Mesenchymal stem cell (in vitro differentiated cells and primary cell): ENCODE data around the gene TSC1.

Experiments
- DNase-seq: peaks from one replicate; pipeline ENCODE4 v3.0.0-alpha.2; 2013
- H2AFZ ChIP-seq: one replicate; pipeline ENCODE4 v1.6.1; 2013; ENCODE audit warnings: low read depth, mild to moderate bottlenecking, control low read depth, inconsistent platforms, low read length, moderate library complexity
- H2AK5ac ChIP-seq: 2 replicates; pipeline ENCODE4 v1.6.1; 2013; ENCODE audit warnings: low read length, moderate library complexity, mild to moderate bottlenecking, inconsistent platforms; ENCODE audit not compliant: severe bottlenecking
- H2BK120ac ChIP-seq: one replicate; pipeline ENCODE4 v1.6.1; 2013; ENCODE audit warnings: low read depth, mild to moderate bottlenecking, inconsistent platforms, low read length, moderate library complexity
- H2BK12ac ChIP-seq, 2 experiments: one replicate each; pipeline ENCODE4 v1.6.1; 2013; ENCODE audit warnings: inconsistent platforms in 2 of 2, low read length in 2 of 2, mild to moderate bottlenecking in 2 of 2, moderate library complexity in 2 of 2, control low read depth in 1 of 2
- H2BK15ac ChIP-seq: one replicate; pipeline ENCODE4 v1.6.1; 2013; ENCODE audit warnings: mild to moderate bottlenecking, low read depth, inconsistent platforms; ENCODE audit not compliant: poor library complexity, severe bottlenecking
- H2BK5ac ChIP-seq: 2 replicates; pipeline ENCODE4 v1.6.1; 2013; ENCODE audit warnings: low read depth, mild to moderate bottlenecking, low read length, control low read depth, inconsistent platforms; ENCODE audit not compliant: poor library complexity, severe bottlenecking
- H3K14ac ChIP-seq, 2 experiments: one replicate each; pipeline ENCODE4 v1.6.1; 2013; ENCODE audit warnings: inconsistent platforms in 2 of 2, low read length in 2 of 2, control low read depth in 1 of 2, mild to moderate bottlenecking in 1 of 2, moderate library complexity in 1 of 2
- H3K18ac ChIP-seq, 2 experiments: one replicate each; pipeline ENCODE4 v1.6.1; 2013; ENCODE audit warnings: inconsistent platforms in 2 of 2, low read length in 2 of 2, control low read depth in 1 of 2, low read depth in 1 of 2, mild to moderate bottlenecking in 1 of 2
- H3K23ac ChIP-seq, 2 experiments: one replicate each; pipeline ENCODE4 v1.6.1; 2013; ENCODE audit warnings: inconsistent platforms in 2 of 2, low read length in 2 of 2, mild to moderate bottlenecking in 2 of 2, moderate library complexity in 2 of 2, control low read depth in 1 of 2
- H3K27ac ChIP-seq: 2 replicates; pipeline ENCODE4 v1.5.1; 2013; ENCODE audit warnings: mild to moderate bottlenecking, moderate library complexity, low read length, control low read depth, inconsistent platforms; ENCODE audit not compliant: poor library complexity, severe bottlenecking
- H3K27me3 ChIP-seq, 2 experiments: 2 replicates each; pipeline versions ENCODE4 v1.6.1 to v1.7.0; 2013; ENCODE audit warnings: low read length in 2 of 2, mild to moderate bottlenecking in 2 of 2, moderate library complexity in 2 of 2, control low read depth in 1 of 2, inconsistent platforms in 1 of 2; ENCODE audit not compliant: control insufficient read depth in 1 of 2, insufficient read depth in 1 of 2
- H3K36me3 ChIP-seq, 2 experiments: 2 replicates each; pipeline versions ENCODE4 v1.6.1 to v1.7.0; 2013; ENCODE audit warnings: low read length in 2 of 2, control low read depth in 1 of 2, inconsistent platforms in 1 of 2, low read depth in 1 of 2, mild to moderate bottlenecking in 1 of 2; ENCODE audit not compliant: insufficient read depth in 2 of 2, control insufficient read depth in 1 of 2
- H3K4ac ChIP-seq, 2 experiments: one replicate each; pipeline ENCODE4 v1.6.1; 2013; ENCODE audit warnings: inconsistent platforms in 2 of 2, low read length in 2 of 2, mild to moderate bottlenecking in 2 of 2, moderate library complexity in 2 of 2, control low read depth in 1 of 2, low read depth in 1 of 2
- H3K4me1 ChIP-seq: 2 replicates; pipeline ENCODE4 v1.6.1; 2013; ENCODE audit warnings: low read depth, low read length, control low read depth; ENCODE audit not compliant: control insufficient read depth, insufficient read depth
- H3K4me2 ChIP-seq: 2 replicates; pipeline ENCODE4 v1.6.1; 2013; ENCODE audit warnings: low read length, mild to moderate bottlenecking, inconsistent platforms; ENCODE audit not compliant: poor library complexity, severe bottlenecking
- H3K4me3 ChIP-seq, 2 experiments: 2 replicates each; pipeline versions ENCODE4 v1.5.1 to v1.7.0; 2013; ENCODE audit warnings: low read length in 2 of 2, mild to moderate bottlenecking in 2 of 2, control low read depth in 1 of 2, low read depth in 1 of 2; ENCODE audit not compliant: insufficient read depth in 1 of 2
- H3K79me1 ChIP-seq: replicated peaks from 2 replicates; pipeline ENCODE4 v1.6.1; 2013; ENCODE audit warnings: mild to moderate bottlenecking, control low read depth, low read length, inconsistent platforms; ENCODE audit not compliant: poor library complexity, severe bottlenecking
- H3K9ac ChIP-seq: 2 replicates; pipeline ENCODE4 v1.7.0; 2013; ENCODE audit warnings: mild to moderate bottlenecking, low read length, moderate library complexity
- H3K9me3 ChIP-seq: 2 replicates; pipeline ENCODE4 v1.7.0; 2013; ENCODE audit warnings: mild to moderate bottlenecking, low read length; ENCODE audit not compliant: control insufficient read depth
- H4K8ac ChIP-seq: one replicate; pipeline ENCODE4 v1.6.1; 2013; ENCODE audit warnings: inconsistent platforms, mild to moderate bottlenecking, low read length, moderate library complexity
- H4K91ac ChIP-seq: one replicate; pipeline ENCODE4 v1.6.1; 2013; ENCODE audit warnings: mild to moderate bottlenecking, low read length, inconsistent platforms
- WGBS: methylation state at CpG from one replicate; pipeline ENCODE4 v1.1.7; 2013; ENCODE audit warnings: mixed read lengths; 5-methylcytosine and 5-hydroxymethylcytosine counted together

TSC1 gene

GRCh38 chr9:132957805-132958204, 13.4 kb upstream of the TSC1 start:
- no peak overlapping the region for H2BK120ac ChIP-seq
- no peaks in the 10 kb centered on the region for H3K36me3 ChIP-seq
- no peak overlapping the region for H3K14ac ChIP-seq
- no peak overlapping the region for H4K91ac ChIP-seq
- H4K8ac ChIP-seq = no peak overlapping the region
- H3K18ac ChIP-seq = no peak overlapping the region
- H3K79me1 ChIP-seq = no peaks in the 10 kb centered on the region
- no peak overlapping the region for H3K4ac ChIP-seq
- H3K4me1 ChIP-seq = no peaks in the 10 kb centered on the region
- no peak overlapping the region for H2AK5ac ChIP-seq
- H2AFZ ChIP-seq = no peak overlapping the region
- no peak overlapping the region for H3K9ac ChIP-seq
- WGBS = 88% methylated on average over 6 of the region's 6 CpGs
- H3K23ac ChIP-seq = no peak overlapping the region
- H3K27ac ChIP-seq = no peak overlapping the region
- no peak overlapping the region for H3K4me2 ChIP-seq
- no peak for DNase-seq
- peaks cover 15 to 23% of the 10 kb centered on the region in 2 experiments for H3K27me3 ChIP-seq
- no peak overlapping the region for H3K4me3 ChIP-seq
- no peak overlapping the region for H2BK12ac ChIP-seq
- no peak overlapping the region for H2BK15ac ChIP-seq
- peaks cover 31% of the 10 kb centered on the region for H3K9me3 ChIP-seq
- no peak overlapping the region for H2BK5ac ChIP-seq

GRCh38 chr9:132955768-132956167, 11.4 kb upstream of the TSC1 start:
- Histone ChIP-seq H2AFZ (no peak overlapping the region), H3K4me1 (no peaks in the 10 kb centered on the region), H3K4me2 (no peak overlapping the region), H3K18ac (no peak overlapping the region), H2BK15ac (no peak overlapping the region), H3K36me3 (no peaks in the 10 kb centered on the region), H3K4ac (no peak overlapping the region), H3K27me3 (peaks cover 15 to 16% of the 10 kb centered on the region in 2 experiments), H2BK120ac (no peak overlapping the region), H2BK5ac (no peak overlapping the region), H4K8ac (no peak overlapping the region), H4K91ac (no peak overlapping the region), H2AK5ac (no peak overlapping the region), H3K4me3 (no peak overlapping the region), H2BK12ac (no peak overlapping the region), H3K9ac (no peak overlapping the region), H3K23ac (no peak overlapping the region), H3K27ac (no peak overlapping the region), H3K14ac (no peak overlapping the region), H3K9me3 (peaks cover 31% of the 10 kb centered on the region), H3K79me1 (no peaks in the 10 kb centered on the region)
- DNase-seq = no peak
- WGBS = 50% methylated on average over 1 of the region's 2 CpGs

- no peak overlapping the region for H4K8ac ChIP-seq
- H2BK5ac ChIP-seq = no peak overlapping the region
- no peak overlapping the region for H4K91ac ChIP-seq
- no peak overlapping the region for H3K27ac ChIP-seq
- H3K36me3 ChIP-seq = no peaks in the 10 kb centered on the region
- no peak overlapping the region for H2BK12ac ChIP-seq
- peaks cover 11 to 12% of the 10 kb centered on the region in 2 experiments for H3K27me3 ChIP-seq
- no peak overlapping the region for H3K23ac ChIP-seq
- peaks cover 31% of the 10 kb centered on the region for H3K9me3 ChIP-seq
- H2AFZ ChIP-seq = no peak overlapping the region
- H2AK5ac ChIP-seq = no peak overlapping the region
- no peak overlapping the region for H3K9ac ChIP-seq
- H2BK120ac ChIP-seq = no peak overlapping the region
- no peak overlapping the region for H3K18ac ChIP-seq
- H2BK15ac ChIP-seq = no peak overlapping the region
- H3K79me1 ChIP-seq = no peaks in the 10 kb centered on the region
- H3K4me2 ChIP-seq = no peak overlapping the region
- WGBS = 68% methylated on average over 2 of the region's 2 CpGs
- no peak for DNase-seq
- no peak overlapping the region for H3K14ac ChIP-seq
- H3K4me1 ChIP-seq = no peaks in the 10 kb centered on the region
- no peak overlapping the region for H3K4me3 ChIP-seq
- H3K4ac ChIP-seq = no peak overlapping the region
Measured at GRCh38 chr9:132955123-132955522, 10.7 kb upstream of the TSC1 start.

GRCh38 chr9:132949709-132950108, 5.3 kb upstream of the TSC1 start:
- DNase-seq = no peak
- no peak overlapping the region for H3K4me2 ChIP-seq
- no peaks in the 10 kb centered on the region for H3K79me1 ChIP-seq
- H3K9me3 ChIP-seq = no peaks in the 10 kb centered on the region
- no peak overlapping the region for H4K91ac ChIP-seq
- no peak overlapping the region for H2BK15ac ChIP-seq
- no peaks in the 10 kb centered on the region for H3K27me3 ChIP-seq
- no peak overlapping the region for H3K14ac ChIP-seq
- no peak overlapping the region for H4K8ac ChIP-seq
- H2BK12ac ChIP-seq = no peak overlapping the region
- H3K4me3 ChIP-seq = no peak overlapping the region
- no peak overlapping the region for H2AK5ac ChIP-seq
- peaks cover 9% of the 10 kb centered on the region for H3K4me1 ChIP-seq
- no peak overlapping the region for H3K27ac ChIP-seq
- H2BK5ac ChIP-seq = no peak overlapping the region
- no peak overlapping the region for H3K9ac ChIP-seq
- no peak overlapping the region for H3K23ac ChIP-seq
- no peak overlapping the region for H2AFZ ChIP-seq
- no peak overlapping the region for H2BK120ac ChIP-seq
- 84% methylated on average over 4 of the region's 4 CpGs for WGBS
- no peak overlapping the region for H3K4ac ChIP-seq
- no peak overlapping the region for H3K18ac ChIP-seq
- no peaks in the 10 kb centered on the region for H3K36me3 ChIP-seq
